HEK293 (cell line): ENCODE measurements around the gene KDM5C.

ENCODE experiments used
- IKZF3 ChIP-seq: fragments of 450-650 bp; IDR thresholded peaks from 2 replicates; pipeline ENCODE4 v1.5.0; 2018; ENCODE audit warnings: missing biosample characterization, mild to moderate bottlenecking, missing genetic modification characterization, moderate library complexity
- OSR2 ChIP-seq: fragments of 450-650 bp; formaldehyde crosslinking; IDR thresholded peaks from 2 replicates; pipeline ENCODE4 v1.5.1; 2016; ENCODE audit warnings: missing biosample characterization, missing genetic modification characterization
- ZNF112 ChIP-seq: fragments of 450-650 bp; formaldehyde crosslinking; IDR thresholded peaks from 2 replicates; pipeline ENCODE4 v1.5.0; 2017; ENCODE audit warnings: missing biosample characterization, missing genetic modification characterization
- ZNF776 ChIP-seq: fragments of 450-650 bp; formaldehyde crosslinking; IDR thresholded peaks from 2 replicates; pipeline ENCODE4 v1.5.0; 2017; ENCODE audit warnings: missing biosample characterization, missing genetic modification characterization, borderline replicate concordance
- TF ChIP-seq, protein P1 (sequence below): fragments of 450-650 bp; formaldehyde crosslinking; IDR thresholded peaks from 2 replicates; pipeline ENCODE4 v1.5.1; 2016; ENCODE audit warnings: missing biosample characterization, missing genetic modification characterization
- TF ChIP-seq, protein P2 (sequence below): fragments of 450-650 bp; formaldehyde crosslinking; IDR thresholded peaks from 2 replicates; pipeline ENCODE4 v1.5.1; 2016; ENCODE audit warnings: missing biosample characterization, missing genetic modification characterization, low read depth

DNA sequence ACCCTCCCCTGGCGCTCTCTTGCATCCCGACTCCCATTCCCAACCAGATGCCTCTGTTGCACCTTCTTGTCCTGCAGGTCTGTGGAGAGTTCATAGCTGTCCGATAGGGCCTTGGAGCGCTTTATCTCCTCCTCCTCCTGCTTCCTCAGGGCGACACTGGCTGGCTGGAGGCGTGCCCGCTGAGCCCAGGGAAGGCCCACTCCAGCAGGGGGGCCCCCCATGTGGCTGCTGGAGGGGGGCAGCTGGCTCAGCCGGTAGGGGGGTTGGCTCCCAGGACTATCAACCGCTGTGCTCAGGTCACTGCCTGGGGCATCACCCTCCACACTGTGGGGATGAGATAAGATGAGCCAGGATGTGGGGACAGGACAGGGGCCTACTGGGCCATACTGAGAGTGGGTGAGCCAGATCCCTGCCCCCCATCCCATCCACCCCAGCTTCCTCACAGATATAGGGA, 30.8 kb upstream of the KDM5C start:
- TF ChIP-seq OSR2 = no peak
- TF ChIP-seq IKZF3 (tag by site-specific recombination) = no peak
- TF ChIP-seq ZNF776 = no peak
- TF ChIP-seq, protein P1, sequence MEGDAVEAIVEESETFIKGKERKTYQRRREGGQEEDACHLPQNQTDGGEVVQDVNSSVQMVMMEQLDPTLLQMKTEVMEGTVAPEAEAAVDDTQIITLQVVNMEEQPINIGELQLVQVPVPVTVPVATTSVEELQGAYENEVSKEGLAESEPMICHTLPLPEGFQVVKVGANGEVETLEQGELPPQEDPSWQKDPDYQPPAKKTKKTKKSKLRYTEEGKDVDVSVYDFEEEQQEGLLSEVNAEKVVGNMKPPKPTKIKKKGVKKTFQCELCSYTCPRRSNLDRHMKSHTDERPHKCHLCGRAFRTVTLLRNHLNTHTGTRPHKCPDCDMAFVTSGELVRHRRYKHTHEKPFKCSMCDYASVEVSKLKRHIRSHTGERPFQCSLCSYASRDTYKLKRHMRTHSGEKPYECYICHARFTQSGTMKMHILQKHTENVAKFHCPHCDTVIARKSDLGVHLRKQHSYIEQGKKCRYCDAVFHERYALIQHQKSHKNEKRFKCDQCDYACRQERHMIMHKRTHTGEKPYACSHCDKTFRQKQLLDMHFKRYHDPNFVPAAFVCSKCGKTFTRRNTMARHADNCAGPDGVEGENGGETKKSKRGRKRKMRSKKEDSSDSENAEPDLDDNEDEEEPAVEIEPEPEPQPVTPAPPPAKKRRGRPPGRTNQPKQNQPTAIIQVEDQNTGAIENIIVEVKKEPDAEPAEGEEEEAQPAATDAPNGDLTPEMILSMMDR (tag by site-specific recombination) = no peak
- TF ChIP-seq, protein P2, sequence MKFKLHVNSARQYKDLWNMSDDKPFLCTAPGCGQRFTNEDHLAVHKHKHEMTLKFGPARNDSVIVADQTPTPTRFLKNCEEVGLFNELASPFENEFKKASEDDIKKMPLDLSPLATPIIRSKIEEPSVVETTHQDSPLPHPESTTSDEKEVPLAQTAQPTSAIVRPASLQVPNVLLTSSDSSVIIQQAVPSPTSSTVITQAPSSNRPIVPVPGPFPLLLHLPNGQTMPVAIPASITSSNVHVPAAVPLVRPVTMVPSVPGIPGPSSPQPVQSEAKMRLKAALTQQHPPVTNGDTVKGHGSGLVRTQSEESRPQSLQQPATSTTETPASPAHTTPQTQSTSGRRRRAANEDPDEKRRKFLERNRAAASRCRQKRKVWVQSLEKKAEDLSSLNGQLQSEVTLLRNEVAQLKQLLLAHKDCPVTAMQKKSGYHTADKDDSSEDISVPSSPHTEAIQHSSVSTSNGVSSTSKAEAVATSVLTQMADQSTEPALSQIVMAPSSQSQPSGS (tag by site-specific recombination) = no peak
- no peak for TF ChIP-seq ZNF112 (tag by site-specific recombination)
